Cortex of kidney (tissue), 1 donor: ENCODE measurements around the gene CEP70.
"Not testable (repeated sequence)": the region's sequence is repeated elsewhere in the genome, so short reads cannot be mapped to it uniquely, and the experiment has no call there.

Experiments
- DNase-seq: peaks from one replicate; lab custom pipeline; 2025; lab: John Stamatoyannopoulos, UW

Gene CEP70

DNA sequence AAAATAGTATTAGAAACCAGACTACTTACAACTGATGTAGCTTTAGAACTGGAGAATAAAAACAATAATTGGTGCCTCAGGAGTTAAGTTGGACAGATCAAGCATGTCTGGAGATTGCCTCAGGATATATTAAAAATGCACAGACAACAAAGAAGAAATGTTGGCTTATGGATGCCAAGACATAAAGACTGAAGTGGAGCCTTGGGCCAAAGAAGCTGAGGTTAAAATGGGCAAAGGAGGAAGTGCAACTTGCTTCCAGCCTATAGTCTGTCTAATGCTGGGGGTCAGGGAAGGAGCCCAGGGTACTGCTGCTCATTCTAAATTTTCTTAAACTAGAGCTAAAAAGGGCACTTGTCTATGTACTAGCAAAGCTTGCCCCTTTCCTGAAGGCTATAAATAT is 82.1 kb downstream of the CEP70 start:
- no peak for DNase-seq

DNA sequence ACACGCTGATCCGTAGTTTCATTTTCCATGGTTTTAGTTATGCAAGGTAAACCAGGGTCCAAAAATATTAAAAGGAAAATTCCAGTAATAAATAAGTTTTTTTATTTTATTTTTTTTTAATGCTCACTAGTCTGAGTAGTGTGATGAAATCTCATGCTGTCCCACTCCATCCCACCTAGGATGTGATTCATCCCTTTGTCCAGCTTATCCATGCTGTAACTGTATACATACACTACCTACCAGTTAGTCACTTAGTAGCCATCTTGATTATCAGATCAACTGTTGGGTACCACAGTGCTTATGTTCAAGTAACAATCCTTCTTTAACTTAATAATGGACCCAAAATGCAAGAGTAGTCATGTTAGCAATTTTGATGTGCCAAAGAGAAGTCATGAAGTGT is 84.5 kb downstream of the CEP70 start:
- no peak for DNase-seq

- no peak for DNase-seq
Observed at GRCh38 chr3:138507524-138507923, 86.5 kb downstream of the CEP70 start.

- DNase-seq: no peak
Observed at GRCh38 chr3:138498991-138499390, 95.1 kb downstream of the CEP70 start.

GRCh38 chr3:138497851-138498250 is 96.2 kb downstream of the CEP70 start:
- no peak for DNase-seq

GRCh38 chr3:138497021-138497420 is 97.0 kb downstream of the CEP70 start:
- DNase-seq: no peak

- no peak for DNase-seq
Observed at GRCh38 chr3:138496436-138496835, 97.6 kb downstream of the CEP70 start.

DNA sequence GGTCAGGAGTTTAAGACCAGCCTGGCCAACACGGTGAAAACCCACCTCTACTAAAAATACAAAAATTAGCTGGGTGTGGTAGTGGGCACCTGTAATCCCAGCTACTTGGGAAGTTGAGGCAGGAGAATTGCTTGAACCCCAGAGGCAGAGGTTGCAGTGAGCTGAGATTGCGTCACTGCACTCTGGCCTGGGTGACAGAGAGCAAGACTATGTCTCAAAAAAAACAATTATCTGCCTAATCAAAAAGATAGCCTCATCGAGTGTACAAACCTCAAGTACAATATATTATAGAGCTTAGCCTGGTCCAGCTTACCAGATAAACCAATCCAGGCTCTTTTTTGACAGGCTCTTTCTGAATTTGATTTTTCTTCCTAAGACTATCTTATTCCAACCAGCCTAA is 98.4 kb downstream of the CEP70 start:
- DNase-seq: not testable (repeated sequence)

DNA sequence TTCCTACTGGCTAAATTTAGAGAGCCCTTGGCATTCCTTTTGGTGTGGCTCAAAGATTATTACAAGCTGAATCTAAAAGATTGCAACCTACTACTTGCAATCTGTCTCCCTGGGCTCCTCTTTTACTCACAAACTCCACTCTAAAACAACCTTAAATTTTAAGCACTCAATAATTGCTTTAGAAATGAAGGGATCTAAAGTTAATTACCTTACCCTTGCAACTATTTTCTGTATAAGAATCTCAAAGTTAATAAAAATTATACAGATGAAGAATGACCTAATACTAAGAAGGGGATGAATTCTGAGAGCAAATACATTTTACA is 99.5 kb downstream of the CEP70 start:
- no peak for DNase-seq

DNA sequence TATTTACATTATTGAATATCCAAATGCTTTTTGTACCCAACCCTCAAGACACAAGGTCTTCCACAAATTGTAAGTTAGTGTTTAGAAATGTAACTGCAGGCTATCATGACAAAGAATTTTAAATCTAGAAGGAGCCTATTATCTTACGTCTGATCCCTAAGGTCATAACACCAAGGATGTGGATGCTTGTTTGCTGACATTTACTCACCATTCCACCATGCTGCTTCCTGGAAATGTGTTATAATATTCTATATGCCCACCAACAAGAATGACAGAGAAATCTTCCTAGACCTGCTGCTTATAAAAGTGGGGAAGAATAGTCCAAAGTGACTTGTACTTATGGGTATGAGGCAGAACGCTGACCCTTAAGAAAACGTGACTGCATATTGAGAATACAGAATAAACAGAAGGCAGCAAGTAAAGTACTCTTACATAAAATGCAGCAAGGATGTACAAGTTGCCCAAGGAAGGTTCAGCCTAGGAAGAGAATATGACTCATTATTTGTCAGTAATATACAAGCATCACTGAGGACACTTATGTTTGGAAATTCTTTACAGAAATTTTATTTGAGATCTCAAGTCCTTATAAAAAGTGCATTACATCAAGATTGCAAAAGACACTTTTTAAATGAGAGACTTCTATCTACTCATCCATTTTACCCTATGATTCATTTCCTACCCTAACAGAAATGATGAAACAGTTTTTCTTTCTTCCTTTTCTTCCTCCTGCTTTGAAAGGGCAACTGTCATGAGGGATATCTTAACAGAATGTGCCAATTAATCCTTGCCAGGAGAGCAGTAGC is 100.1 kb downstream of the CEP70 start:
- no peak for DNase-seq

DNA sequence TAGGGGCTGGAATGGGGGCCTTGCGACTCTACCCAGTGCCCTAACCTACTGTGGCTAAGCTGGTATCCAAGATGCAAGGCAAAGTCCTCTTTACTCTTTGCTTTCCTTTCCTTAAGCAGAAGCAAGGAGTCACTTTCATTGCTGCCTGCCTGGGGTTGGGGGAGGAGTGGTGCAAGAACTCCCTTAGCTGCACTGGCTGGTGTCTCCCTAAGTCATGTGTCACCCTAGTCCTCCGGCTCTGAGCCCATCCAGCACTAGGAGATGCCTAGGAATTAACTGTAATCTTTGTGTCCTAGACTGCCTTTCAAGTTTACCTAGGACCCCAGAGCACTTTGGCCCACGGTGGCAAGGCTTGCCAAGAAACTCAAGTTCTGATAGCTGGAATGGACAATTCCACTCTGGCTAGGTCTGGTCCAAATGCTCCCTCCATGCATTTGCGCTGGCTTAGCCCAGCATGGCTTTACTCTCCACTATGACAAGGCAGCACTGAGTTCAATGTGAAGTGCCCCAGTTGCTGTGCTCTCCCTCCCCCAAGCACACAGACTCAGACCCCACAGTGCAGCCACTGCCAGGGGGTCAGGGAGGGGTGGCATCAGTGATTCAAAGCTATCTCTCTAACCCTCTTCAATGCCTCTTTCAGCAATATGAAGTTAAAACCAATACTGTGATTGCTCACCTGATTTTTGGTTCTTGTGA is 100.9 kb downstream of the CEP70 start:
- no peak for DNase-seq

- no peak for DNase-seq
Observed at GRCh38 chr3:138491971-138492370, 102.1 kb downstream of the CEP70 start.

GRCh38 chr3:138486580-138486979 is 107.5 kb downstream of the CEP70 start:
- DNase-seq: not testable (repeated sequence)

- DNase-seq: not testable (repeated sequence)
Observed at GRCh38 chr3:138484672-138485071, 109.4 kb downstream of the CEP70 start.

DNA sequence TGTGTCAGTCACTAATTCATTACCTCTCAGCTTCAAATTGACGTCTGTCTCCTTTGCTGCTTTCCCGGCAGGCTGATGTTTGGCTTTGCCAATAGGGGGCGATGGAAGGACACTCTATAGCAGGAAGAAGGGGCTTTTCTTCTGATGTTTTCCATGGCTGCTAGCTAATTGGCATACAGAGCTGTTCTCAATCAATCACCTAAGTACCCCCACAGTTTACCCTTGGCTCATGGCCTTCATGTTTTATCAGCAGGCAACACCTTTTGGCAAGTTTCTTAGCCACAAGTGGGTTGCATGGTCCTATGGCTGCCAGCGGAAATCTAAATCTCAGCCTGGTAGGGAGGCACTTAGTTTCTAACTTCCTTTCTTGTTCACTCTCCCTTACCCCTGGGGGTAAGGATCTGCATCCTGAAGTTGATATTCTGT is 114.6 kb downstream of the CEP70 start:
- DNase-seq: no peak

- no peak for DNase-seq
Observed at GRCh38 chr3:138477801-138478200, 116.3 kb downstream of the CEP70 start.

- DNase-seq: no peak
Observed at GRCh38 chr3:138477120-138477519, 116.9 kb downstream of the CEP70 start.

DNA sequence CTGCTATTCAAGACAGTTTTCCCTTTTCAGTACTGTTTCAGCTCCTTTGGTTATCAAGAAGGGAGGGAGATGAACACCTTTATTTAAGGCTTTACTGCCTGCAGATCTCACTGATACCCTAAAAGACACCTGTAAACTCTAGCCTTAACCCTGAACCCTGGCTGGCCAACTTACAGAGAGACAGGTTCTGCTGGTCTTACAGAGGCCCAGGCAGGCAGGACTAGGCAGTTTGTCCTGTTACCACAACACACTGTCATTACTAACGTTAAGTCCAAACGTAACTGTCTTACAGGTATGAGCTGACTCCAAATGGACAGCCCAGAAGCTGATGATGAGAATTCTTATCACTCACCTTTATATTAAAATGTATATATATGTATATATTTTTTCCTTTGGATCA is 117.5 kb downstream of the CEP70 start:
- no peak for DNase-seq

- no peak for DNase-seq
Observed at GRCh38 chr3:138474163-138474562, 119.9 kb downstream of the CEP70 start.

DNA sequence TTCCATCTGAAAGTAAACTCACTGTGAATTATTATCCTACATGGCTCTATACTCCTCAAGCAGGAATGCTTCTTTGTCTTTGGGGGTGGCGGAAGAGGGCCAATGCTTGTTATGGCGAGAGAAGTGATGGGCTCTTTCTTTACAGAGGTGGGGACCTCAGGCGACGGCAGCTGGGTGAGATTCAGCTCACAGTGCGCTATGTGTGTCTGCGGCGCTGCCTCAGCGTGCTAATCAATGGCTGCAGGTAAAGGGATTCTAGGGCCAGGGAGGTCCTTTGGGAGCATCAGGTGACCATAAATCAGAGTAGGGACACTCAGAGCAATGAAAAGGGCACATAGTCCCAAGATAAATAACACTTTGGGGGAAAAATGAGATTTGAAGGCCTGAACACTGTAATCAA is 120.7 kb downstream of the CEP70 start:
- no peak for DNase-seq

DNA sequence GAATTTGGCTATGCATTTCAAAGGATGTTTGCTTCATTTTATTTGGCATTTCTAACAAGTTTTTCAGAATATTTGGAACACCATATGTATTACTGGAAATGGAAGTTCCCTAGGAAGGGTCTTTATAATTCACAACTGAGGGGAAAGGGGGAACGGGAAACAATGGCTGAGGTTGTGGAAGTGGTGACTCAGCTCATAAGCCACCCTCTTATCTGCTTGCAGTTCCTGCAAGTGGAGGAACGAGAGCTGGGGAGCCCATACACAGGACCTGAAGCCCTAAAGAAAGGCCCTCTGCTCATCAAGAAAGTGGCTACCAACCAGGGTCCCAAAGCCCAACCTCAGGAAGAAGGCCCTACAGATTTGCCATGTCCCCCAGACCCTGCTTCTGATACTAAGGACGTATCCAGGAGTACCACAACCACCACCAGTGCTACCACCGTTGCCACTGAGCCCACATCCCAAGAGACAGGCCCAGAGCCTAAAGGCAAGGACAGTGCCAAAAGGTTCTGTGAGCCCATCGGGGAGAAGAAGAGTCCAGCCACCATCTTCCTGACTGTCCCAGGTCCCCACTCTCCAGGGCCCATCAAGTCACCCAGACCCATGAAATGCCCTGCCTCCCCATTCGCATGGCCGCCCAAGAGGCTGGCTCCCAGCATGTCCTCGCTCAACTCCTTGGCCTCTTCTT is 121.8 kb downstream of the CEP70 start:
- DNase-seq: no peak

DNA sequence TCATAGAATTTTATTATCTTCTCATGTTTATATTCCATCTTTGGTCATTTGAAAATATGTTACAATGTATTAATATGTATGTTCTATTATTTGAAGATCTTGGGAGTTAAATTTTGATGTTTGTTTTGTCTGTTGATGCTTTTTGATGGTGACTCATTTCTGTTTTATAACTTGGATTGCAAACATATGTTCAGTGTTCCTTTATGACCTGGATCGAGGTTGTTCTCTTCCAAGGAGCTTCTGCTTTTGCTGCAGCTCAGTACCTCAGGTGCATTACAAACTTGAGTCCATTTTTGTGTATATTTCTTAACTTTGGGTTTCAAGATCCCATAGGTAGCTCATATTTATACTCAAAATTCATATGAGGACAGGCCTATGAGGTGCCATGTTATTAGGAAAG is 122.6 kb downstream of the CEP70 start:
- no peak for DNase-seq

GRCh38 chr3:138470687-138471086 is 123.4 kb downstream of the CEP70 start:
- no peak for DNase-seq
